Upper lobe of left lung (tissue), 4 donors: ENCODE results near the gene B4GALNT4.

Source experiments
- CTCF ChIP-seq, 6 experiments: fragments of 450-650 bp in 4 of 6; fragments of 200-600 bp in 2 of 6; sonication (generic) in 2 of 6; IDR thresholded peaks; one replicate each; pipeline ENCODE4 v1.5.1; 2016 to 2019; ENCODE audit warnings: antibody characterized with exemption in 6 of 6
- EP300 ChIP-seq, 4 donors: sonication (generic); formaldehyde crosslinking; IDR thresholded peaks; one replicate each; pipeline ENCODE4 v1.5.1; 2017; ENCODE audit warnings: antibody characterized with exemption in 4 of 4, control low read depth in 2 of 4
- POLR2A ChIP-seq, 4 donors: fragments of 450-650 bp; IDR thresholded peaks; one replicate each; pipeline ENCODE4 v1.5.1; 2016 to 2017; ENCODE audit warnings: antibody characterized with exemption in 4 of 4, mild to moderate bottlenecking in 2 of 4

DNA sequence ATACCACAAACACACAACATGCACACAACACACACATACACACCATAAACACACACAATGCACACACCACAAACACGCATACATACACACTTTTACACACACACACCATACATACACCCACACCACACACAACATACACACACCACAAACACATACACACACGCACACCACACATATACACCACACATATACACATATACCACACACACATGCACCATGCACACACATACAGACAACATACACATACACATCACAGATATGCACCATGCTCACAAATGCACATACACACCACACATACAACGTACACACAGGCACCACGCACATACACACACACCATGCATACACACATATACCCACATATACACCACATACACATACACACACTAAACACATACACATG is 11.7 kb upstream of the B4GALNT4 start:
- TF ChIP-seq POLR2A (IDR thresholded peaks at IDR 0.05) (no peak), CTCF (IDR thresholded peaks at IDR 0.05) (no peak), EP300 (IDR thresholded peaks at IDR 0.05) (no peak)
